K562 (cell line): ENCODE data around the gene SLC16A6. TPM values are rescaled to one million over a fixed set of nuclear protein-coding genes. Genes with fewer than 3 reads are reported as not detected.

Experiments used
- ATAC-seq: fragments of 200-7000 bp; cut with Tn5 transposase; 3 replicates; pipeline ENCODE4 v1.9.1; 2020; ENCODE audit warnings: moderate library complexity
- BruUV-seq: library from RNA; stranded (reverse); fragments of 400-500 nt; replicated peaks from 2 replicates; lab custom pipeline; 2021; lab: Mats Ljungman, UMichigan
- CTCF ChIA-PET: fragments of 300-600 bp; formaldehyde crosslinking; extraction: SDS; loops from one replicate; lab custom pipeline; 2021; ENCODE audit warnings: low intra/inter-chr PET ratio; lab: Yijun Ruan, JAX
- POLR2A ChIA-PET: fragments of 300-600, 350-650 bp; sonication (Branson Sonifier 250); formaldehyde crosslinking; extraction: SDS; loops from one replicate; lab custom pipeline; 2021; ENCODE audit warnings: antibody characterized with exemption, inconsistent platforms; lab: Yijun Ruan, JAX
- DNase-seq, 4 experiments: peaks; one replicate each; pipeline versions ENCODE4 v3.0.0 to v3.0.0-alpha.2; 2011 to 2018; ENCODE audit warnings: low spot score in 3 of 4, mixed read lengths in 3 of 4; ENCODE audit errors: extremely low read depth in 1 of 4
- FAIRE-seq: peaks from 2 replicates; lab custom pipeline; 2011; peaks lifted over from hg19 to GRCh38; lab: Jason Lieb, UNC
- H2AFZ ChIP-seq: 2 replicates; pipeline ENCODE4 v1.6.0; 2011; ENCODE audit warnings: low read depth, low read length, control low read depth, inconsistent platforms
- H3K27ac ChIP-seq: fragments of 200-600 bp; 3 replicates; pipeline ENCODE4 v1.8.0; 2011; ENCODE audit warnings: low read depth, mild to moderate bottlenecking, control low read depth, inconsistent platforms, low read length, moderate library complexity, mixed read lengths; ENCODE audit errors: extremely low read depth
- H3K27me3 ChIP-seq, 2 experiments: fragments of 300-600 bp in 1 of 2; 2 replicates in 1 of 2; 3 replicates in 1 of 2; pipeline versions ENCODE4 v1.6.0 to v1.8.0; 2011; ENCODE audit warnings: inconsistent platforms in 2 of 2, low read length in 2 of 2, mild to moderate bottlenecking in 1 of 2, mixed read lengths in 1 of 2, moderate library complexity in 1 of 2; ENCODE audit not compliant: control insufficient read depth in 2 of 2, insufficient read depth in 2 of 2
- H3K36me3 ChIP-seq: fragments of 300-600 bp; 3 replicates; pipeline ENCODE4 v1.8.0; 2011; ENCODE audit warnings: mild to moderate bottlenecking, low read length, inconsistent platforms; ENCODE audit not compliant: control insufficient read depth, insufficient read depth
- H3K4me1 ChIP-seq, 2 experiments: fragments of 200-600 bp in 1 of 2; replicated peaks in 1 of 2; 2 replicates in 1 of 2; 3 replicates in 1 of 2; pipeline versions ENCODE4 v1.5.1 to v1.8.0; 2011; ENCODE audit warnings: inconsistent platforms in 2 of 2, low read length in 2 of 2, mild to moderate bottlenecking in 1 of 2, mixed read lengths in 1 of 2, moderate library complexity in 1 of 2; ENCODE audit not compliant: control insufficient read depth in 2 of 2, insufficient read depth in 2 of 2
- H3K4me2 ChIP-seq: 2 replicates; pipeline ENCODE4 v1.6.1; 2011; ENCODE audit warnings: low read length, control low read depth, inconsistent platforms, mixed read lengths; ENCODE audit not compliant: insufficient read depth
- H3K4me3 ChIP-seq: fragments of 200-600 bp; sonication (generic), shearing (Covaris generic); 2 replicates; pipeline ENCODE4 v1.5.1; 2016; ENCODE audit warnings: control low read depth, inconsistent platforms
- H3K79me2 ChIP-seq: fragments of 200-600 bp; 3 replicates; pipeline ENCODE4 v1.8.0; 2011; ENCODE audit warnings: low read length, inconsistent platforms; ENCODE audit not compliant: control insufficient read depth, insufficient read depth
- H3K9ac ChIP-seq, 2 experiments: 2 replicates each; pipeline versions ENCODE4 v1.6.0 to v1.6.1; 2011; ENCODE audit warnings: low read depth in 2 of 2, low read length in 2 of 2, control low read depth in 1 of 2, inconsistent platforms in 1 of 2, mild to moderate bottlenecking in 1 of 2, mixed read lengths in 1 of 2; ENCODE audit not compliant: insufficient read depth in 1 of 2
- H3K9me1 ChIP-seq: one replicate; pipeline ENCODE4 v1.6.0; 2011; ENCODE audit warnings: inconsistent platforms, mild to moderate bottlenecking, low read length, moderate library complexity; ENCODE audit not compliant: control insufficient read depth, insufficient read depth
- H3K9me3 ChIP-seq: replicated peaks from 2 replicates; pipeline ENCODE4 v1.5.1; 2011; ENCODE audit warnings: low read depth, low read length, inconsistent platforms; ENCODE audit not compliant: control insufficient read depth, insufficient read depth
- H4K20me1 ChIP-seq: replicated peaks from 2 replicates; pipeline ENCODE4 v1.6.1; 2011; ENCODE audit warnings: low read length, inconsistent platforms, mixed read lengths; ENCODE audit not compliant: control insufficient read depth, insufficient read depth
- BHLHE40 ChIP-seq: IDR thresholded peaks from 2 replicates; pipeline ENCODE4 v1.6.1; 2011; ENCODE audit warnings: low read length, improper control_type of control experiment
- CBX8 ChIP-seq: fragments of 200-600 bp; sonication (generic); IDR thresholded peaks from 2 replicates; pipeline ENCODE4 v1.6.1; 2012; ENCODE audit warnings: borderline replicate concordance, mixed run types, low read depth, mild to moderate bottlenecking, moderate library complexity, mixed read lengths, low read length, control low read depth, inconsistent platforms; ENCODE audit not compliant: poor library complexity, severe bottlenecking; ENCODE audit errors: extremely low read depth
- E2F6 ChIP-seq, 2 experiments: IDR thresholded peaks; 2 replicates each; pipeline ENCODE4 v1.6.1; 2011; ENCODE audit warnings: borderline replicate concordance in 1 of 2, control low read depth in 1 of 2, low read depth in 1 of 2, low read length in 1 of 2, mild to moderate bottlenecking in 1 of 2, mixed read lengths in 1 of 2, moderate library complexity in 1 of 2; ENCODE audit not compliant: insufficient read depth in 1 of 2, insufficient read length in 1 of 2, poor library complexity in 1 of 2, severe bottlenecking in 1 of 2; ENCODE audit errors: extremely low read depth in 1 of 2
- KDM5B ChIP-seq: fragments of 200-600 bp; sonication (generic); IDR thresholded peaks from 2 replicates; pipeline ENCODE4 v1.6.1; 2012; ENCODE audit warnings: low read depth, mild to moderate bottlenecking, moderate library complexity, low read length, control low read depth, inconsistent platforms; ENCODE audit not compliant: insufficient replicate concordance
- MAZ ChIP-seq, 2 experiments: fragments of 450-650 bp in 1 of 2; sonication (generic) in 1 of 2; formaldehyde crosslinking; IDR thresholded peaks in 1 of 2; conservative IDR thresholded peaks in 1 of 2; 2 replicates each; pipeline versions ENCODE4 v1.4.0 to v1.5.0; 2020; ENCODE audit warnings: mild to moderate bottlenecking in 1 of 2, missing genetic modification reagents in 1 of 2
- MBD1 ChIP-seq: fragments of 250-450 bp; sonication (Bioruptor Pico); IDR thresholded peaks from 2 replicates; pipeline ENCODE4 v1.8.0; 2022; ENCODE audit warnings: inconsistent platforms
- SMAD2 ChIP-seq: fragments of 150-350 bp; IDR thresholded peaks from 2 replicates; pipeline ENCODE4 v1.6.1; 2014; ENCODE audit warnings: low read depth, mild to moderate bottlenecking, low read length
- STAT6 ChIP-seq: sonication (generic); formaldehyde crosslinking; IDR thresholded peaks from 2 replicates; pipeline ENCODE4 v1.8.1; 2023; ENCODE audit warnings: mild to moderate bottlenecking, missing genetic modification reagents
- TSC22D4 ChIP-seq: fragments of 450-650 bp; IDR thresholded peaks from 2 replicates; pipeline ENCODE4 v1.6.1; 2016; ENCODE audit warnings: missing genetic modification characterization, missing biosample characterization, control low read depth
- ZNF639 ChIP-seq, 2 experiments: fragments of 200-800 bp in 1 of 2; sonication (Bioruptor generic) in 1 of 2; sonication (generic) in 1 of 2; formaldehyde crosslinking in 1 of 2; IDR thresholded peaks in 1 of 2; conservative IDR thresholded peaks in 1 of 2; 2 replicates each; pipeline versions ENCODE4 v1.5.0 to v1.6.1; 2016 to 2020; ENCODE audit warnings: missing compliant biosample characterization in 1 of 2, missing genetic modification characterization in 1 of 2, missing genetic modification reagents in 1 of 2
- ZNF764 ChIP-seq: fragments of 250-450 bp; sonication (Bioruptor Pico); IDR thresholded peaks from 2 replicates; pipeline ENCODE4 v1.4.0; 2020; ENCODE audit warnings: low read depth, mild to moderate bottlenecking, moderate library complexity
- WGBS: fragments of 100-300 bp; shearing (Covaris generic); methylation state at CpG from one replicate; pipeline ENCODE4 v1.1.6; 2016; ENCODE audit warnings: low coverage, mixed read lengths; ENCODE audit not compliant: insufficient coverage; ENCODE audit errors: missing lambda C conversion rate; 5-methylcytosine and 5-hydroxymethylcytosine counted together
- in situ Hi-C: fragments of 300-500 bp; cut with MboI; formaldehyde crosslinking; loops from 4 replicates; pipeline ENCODE4 v1.15.0; 2018; ENCODE audit warnings: inconsistent platforms, mixed read lengths
- intact Hi-C: fragments of 100-400 bp; cut with micrococcal nuclease; formaldehyde crosslinking; loops from 2 replicates; pipeline ENCODE4 v1.14.2; 2022
- polyA plus RNA-seq, 8 experiments: library from polyadenylated mRNA; depleted of rRNA in 4 of 8; stranded (reverse) in 5 of 8; unstranded in 3 of 8; fragments of >200 nt; fragmentation: Nextera tagmentation in 2 of 8; fragmentation: Illumina TruSeq in 1 of 8; extraction: Ambion mirVana in 2 of 8; extraction: Trizol in 1 of 8; gene quantifications; 2 replicates each; pipeline versions ENCODE4 v1.2.1 to v1.2.3, GENCODE V29; 2011 to 2014; ENCODE audit warnings: inconsistent platforms in 1 of 8, missing spikeins in 1 of 8
- total RNA-seq, 7 experiments: library from RNA; depleted of rRNA in 6 of 7; stranded (reverse); fragments of >200 nt in 6 of 7; fragmentation: Illumina TruSeq in 2 of 7; extraction: Trizol in 2 of 7; gene quantifications; 2 replicates each; pipeline versions ENCODE4 v1.2.1 to v1.2.3, GENCODE V29; 2011 to 2021; ENCODE audit warnings: low replicate concordance in 1 of 7

The SLC16A6 gene
- total and polyA plus RNA-seq, 9 of the 15 experiments (the other 6 are each of a cell fraction or from before 2014, with no cell fraction given) = 0.05 to 0.31 (median 0.15) TPM

- Histone ChIP-seq H3K27me3 (peaks cover 9 to 49% of the 10 kb centered on the region in 2 experiments), H3K79me2 (no peaks in the 10 kb centered on the region), H3K36me3 (no peaks in the 10 kb centered on the region), H3K9me3 (no peaks in the 10 kb centered on the region), H2AFZ (no peak overlapping the region), H3K4me3 (no peak overlapping the region), H3K4me2 (no peak overlapping the region), H4K20me1 (no peaks in the 10 kb centered on the region), H3K4me1 (no peaks in the 10 kb centered on the region), H3K9me1 (no peaks in the 10 kb centered on the region), H3K9ac (no peak overlapping the region), H3K27ac (no peak overlapping the region)
- CTCF ChIA-PET = no interaction called here
- WGBS = 4% methylated on average over 8 of the region's 8 CpGs
- DNase-seq (no peak), FAIRE-seq (no peak), ATAC-seq (no peak)
- POLR2A ChIA-PET = interaction anchor here (0.7 kb wide), 1 partner anchor 72 kb away, joined by 3 read pairs; no protein-coding TSS in a partner anchor
- in situ Hi-C loops (no loop called here), intact Hi-C loops (no loop called here)
- BruUV-seq = no TSS peak
- no peak for TF ChIP-seq ZNF639 (CRISPR knock-in tag; conservative IDR thresholded peaks at IDR 0.05 in 1 of 2, IDR thresholded peaks at IDR 0.05 in 1 of 2)
- TF ChIP-seq MAZ (CRISPR knock-in tag; conservative IDR thresholded peaks at IDR 0.05 in 1 of 2, IDR thresholded peaks at IDR 0.05 in 1 of 2) = no peak
- no peak for TF ChIP-seq STAT6 (CRISPR knock-in tag)
- no peak for TF ChIP-seq BHLHE40
- no peak for TF ChIP-seq SMAD2
- TF ChIP-seq ZNF764 (CRISPR knock-in tag) = no peak
- no peak for TF ChIP-seq MBD1 (CRISPR knock-in tag)
- no peak for TF ChIP-seq TSC22D4 (tag)
- no peak for TF ChIP-seq KDM5B
- TF ChIP-seq E2F6 (IDR thresholded peaks at IDR 0.05; ENCODE audit: borderline replicate concordance in 1 of 2, extremely low read depth in 1 of 2, insufficient read depth in 1 of 2, insufficient read length in 1 of 2, low read depth in 1 of 2, low read length in 1 of 2, poor library complexity in 1 of 2, severe bottlenecking in 1 of 2) = no peak
- no peak for TF ChIP-seq CBX8
Observed at GRCh38 chr17:68324654-68325336, 33.9 kb upstream of the SLC16A6 start.
